ENCODE results near the gene EML6. TPM values are rescaled to one million over a fixed set of nuclear protein-coding genes. Genes with fewer than 3 reads are reported as not detected.

The EML6 gene
- polyA plus RNA-seq, 2 of the 4 experiments (the other 2 are of a cell fraction): 1.4 to 1.5 TPM

DNA sequence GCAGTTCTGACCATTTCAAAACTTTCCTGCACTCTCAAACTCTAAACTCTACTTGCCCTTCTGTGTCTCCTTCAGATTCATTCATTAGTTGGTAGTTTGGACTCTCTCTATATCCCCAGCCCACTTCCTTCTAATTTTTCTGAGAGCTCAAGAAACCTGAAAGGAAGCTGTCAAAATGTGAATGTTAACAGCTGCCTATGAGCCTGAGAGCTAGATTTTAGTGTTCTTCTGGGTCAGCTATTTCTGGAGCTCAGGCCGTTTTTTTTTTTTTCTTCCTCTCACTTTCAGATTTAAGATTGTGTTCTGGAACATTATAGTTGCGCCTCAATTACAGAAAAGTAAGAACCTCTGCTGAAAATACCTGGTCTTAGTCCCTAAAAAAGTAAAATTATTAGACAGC, 253.7 kb downstream of the EML6 start:
- Histone ChIP-seq H3K27ac (no peak overlapping the region), H3K4me1 (peaks cover 26% of the 10 kb centered on the region; the same call in 1 of the 3 replicates), H3K4me2 (no peak overlapping the region), H3K9me3 (no peaks in the 10 kb centered on the region), H3K4me3 (no peak overlapping the region)
- DNase-seq (ENCODE audit: low read depth in 1 of 2, low spot score in 1 of 2) (no peak), ATAC-seq (no peak), FAIRE-seq (no peak)
- WGBS (ENCODE audit: missing lambda C conversion rate): 86% methylated on average over 2 of the region's 2 CpGs
- TF ChIP-seq HES2 (IDR thresholded peaks at IDR 0.05): no peak
- no peak for TF ChIP-seq POLR2A (IDR thresholded peaks at IDR 0.05; ENCODE audit: low read length)
- no peak for TF ChIP-seq E2F6 (IDR thresholded peaks at IDR 0.05; ENCODE audit: borderline replicate concordance, low read depth)
- no peak for TF ChIP-seq PHF8 (IDR thresholded peaks at IDR 0.05; ENCODE audit: borderline replicate concordance, low read depth)
- no peak for TF ChIP-seq CHD2 (IDR thresholded peaks at IDR 0.05; ENCODE audit: low read length, partially characterized antibody)
- TF ChIP-seq ZSCAN20 (CRISPR knock-in tag; IDR thresholded peaks at IDR 0.05): no peak
- TF ChIP-seq EHF (CRISPR knock-in tag; IDR thresholded peaks at IDR 0.05): no peak
- no peak for TF ChIP-seq MAZ (IDR thresholded peaks at IDR 0.05; ENCODE audit: borderline replicate concordance, low read depth, low read length)
- ChIA-PET CTCF (interaction anchor here (0.8 to 1.3 kb wide), 3 partner anchors 9 to 93 kb away, joined by 3 to 4 read pairs (median 3); no protein-coding TSS in a partner anchor), POLR2A (no interaction called here)

DNA sequence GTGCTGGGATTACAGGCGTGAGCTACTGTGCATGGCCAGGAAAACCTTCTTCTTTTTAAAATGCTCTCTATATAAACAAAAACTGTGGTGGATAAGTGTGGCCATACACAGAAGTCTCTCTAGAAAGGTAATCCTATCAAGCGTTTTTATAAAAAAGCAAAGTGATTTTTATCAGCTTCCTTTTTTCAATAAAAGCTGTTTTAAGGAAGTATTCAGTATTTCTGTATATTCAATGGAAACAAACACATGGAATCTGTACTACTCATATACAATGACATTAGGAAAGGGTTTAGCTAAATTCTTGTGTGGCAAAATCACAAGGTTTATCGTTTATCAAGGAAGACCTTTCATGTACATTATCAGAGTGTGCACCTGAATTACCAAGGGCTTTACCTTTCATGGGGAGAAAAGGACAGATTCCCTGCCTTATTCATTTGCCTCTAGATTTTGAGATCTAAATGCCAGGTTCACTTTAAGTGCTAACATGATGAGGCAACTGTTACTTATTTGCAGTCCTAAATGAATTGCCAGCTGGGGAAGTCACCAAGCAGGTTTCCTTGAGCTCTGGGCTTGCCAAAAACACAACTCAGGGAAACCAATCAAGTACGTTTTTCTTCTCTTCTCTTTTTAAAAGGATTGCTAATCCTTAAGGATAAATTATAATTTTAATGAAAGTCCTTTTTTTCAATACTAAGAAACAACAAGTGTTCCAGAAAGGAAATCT, 256.0 kb downstream of the EML6 start:
- H3K4me1 ChIP-seq: peaks cover 38% of the 10 kb centered on the region
- no peak for TF ChIP-seq HES2 (IDR thresholded peaks at IDR 0.05)
- TF ChIP-seq PHF8 (IDR thresholded peaks at IDR 0.05; ENCODE audit: borderline replicate concordance, low read depth): no peak
- TF ChIP-seq HDAC2 (IDR thresholded peaks at IDR 0.05): no peak
- no peaks in the 10 kb centered on the region for H3K9me3 ChIP-seq
- FAIRE-seq: no peak
- H3K4me2 ChIP-seq: no peak overlapping the region
- ChIA-PET POLR2A (no interaction called here), CTCF (interaction anchor here (0.6 to 1.2 kb wide), 3 partner anchors 136 to 873 kb away, joined by 3 to 4 read pairs (median 4); no protein-coding TSS in a partner anchor)
- H3K4me3 ChIP-seq: no peak overlapping the region
- no peak for ATAC-seq
- H3K27ac ChIP-seq: no peak overlapping the region
- DNase-seq (ENCODE audit: low read depth in 1 of 2, low spot score in 1 of 2): no peak
- WGBS (ENCODE audit: missing lambda C conversion rate): 77% methylated on average over 4 of the region's 4 CpGs

- no peak overlapping the region for H3K4me3 ChIP-seq
- H3K4me2 ChIP-seq: no peak overlapping the region
- no peak overlapping the region for H3K27ac ChIP-seq
- DNase-seq (ENCODE audit: low read depth in 1 of 2, low spot score in 1 of 2) (no peak), FAIRE-seq (no peak), ATAC-seq (no peak)
- ChIA-PET CTCF (interaction anchor here (0.7 to 1.5 kb wide), 3 partner anchors 9 to 81 kb away, joined by 3 to 4 read pairs (median 4); no protein-coding TSS in a partner anchor), POLR2A (no interaction called here)
- WGBS (ENCODE audit: missing lambda C conversion rate): 81% methylated on average over 2 of the region's 2 CpGs
- H3K4me1 ChIP-seq: peaks cover 52% of the 10 kb centered on the region
- H3K9me3 ChIP-seq: no peaks in the 10 kb centered on the region
- no peak for TF ChIP-seq MYC (IDR thresholded peaks at IDR 0.05; ENCODE audit: borderline replicate concordance, low read length)
- no peak for TF ChIP-seq RCOR1 (IDR thresholded peaks at IDR 0.05; ENCODE audit: low read depth, low read length)
- TF ChIP-seq, protein P1, sequence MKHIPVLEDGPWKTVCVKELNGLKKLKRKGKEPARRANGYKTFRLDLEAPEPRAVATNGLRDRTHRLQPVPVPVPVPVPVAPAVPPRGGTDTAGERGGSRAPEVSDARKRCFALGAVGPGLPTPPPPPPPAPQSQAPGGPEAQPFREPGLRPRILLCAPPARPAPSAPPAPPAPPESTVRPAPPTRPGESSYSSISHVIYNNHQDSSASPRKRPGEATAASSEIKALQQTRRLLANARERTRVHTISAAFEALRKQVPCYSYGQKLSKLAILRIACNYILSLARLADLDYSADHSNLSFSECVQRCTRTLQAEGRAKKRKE (CRISPR knock-in tag; IDR thresholded peaks at IDR 0.05; ENCODE audit: low read depth): no peak
- TF ChIP-seq, protein P2, sequence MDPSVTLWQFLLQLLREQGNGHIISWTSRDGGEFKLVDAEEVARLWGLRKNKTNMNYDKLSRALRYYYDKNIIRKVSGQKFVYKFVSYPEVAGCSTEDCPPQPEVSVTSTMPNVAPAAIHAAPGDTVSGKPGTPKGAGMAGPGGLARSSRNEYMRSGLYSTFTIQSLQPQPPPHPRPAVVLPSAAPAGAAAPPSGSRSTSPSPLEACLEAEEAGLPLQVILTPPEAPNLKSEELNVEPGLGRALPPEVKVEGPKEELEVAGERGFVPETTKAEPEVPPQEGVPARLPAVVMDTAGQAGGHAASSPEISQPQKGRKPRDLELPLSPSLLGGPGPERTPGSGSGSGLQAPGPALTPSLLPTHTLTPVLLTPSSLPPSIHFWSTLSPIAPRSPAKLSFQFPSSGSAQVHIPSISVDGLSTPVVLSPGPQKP (IDR thresholded peaks at IDR 0.05; ENCODE audit: low read depth, low read length): no peak
- TF ChIP-seq ZFP36 (IDR thresholded peaks at IDR 0.05; ENCODE audit: borderline replicate concordance, partially characterized antibody): no peak
- TF ChIP-seq RNF2 (IDR thresholded peaks at IDR 0.05; ENCODE audit: borderline replicate concordance, low read depth): no peak
- TF ChIP-seq CHD2 (IDR thresholded peaks at IDR 0.05; ENCODE audit: low read length, partially characterized antibody): no peak
- TF ChIP-seq EHMT2 (IDR thresholded peaks at IDR 0.05; ENCODE audit: low read depth): no peak
- TF ChIP-seq FOSL2 (IDR thresholded peaks at IDR 0.05): no peak
- no peak for TF ChIP-seq FOSL2 (CRISPR knock-in tag; IDR thresholded peaks at IDR 0.05)
- TF ChIP-seq FOXS1 (CRISPR knock-in tag; IDR thresholded peaks at IDR 0.05): no peak
- TF ChIP-seq, protein P3, sequence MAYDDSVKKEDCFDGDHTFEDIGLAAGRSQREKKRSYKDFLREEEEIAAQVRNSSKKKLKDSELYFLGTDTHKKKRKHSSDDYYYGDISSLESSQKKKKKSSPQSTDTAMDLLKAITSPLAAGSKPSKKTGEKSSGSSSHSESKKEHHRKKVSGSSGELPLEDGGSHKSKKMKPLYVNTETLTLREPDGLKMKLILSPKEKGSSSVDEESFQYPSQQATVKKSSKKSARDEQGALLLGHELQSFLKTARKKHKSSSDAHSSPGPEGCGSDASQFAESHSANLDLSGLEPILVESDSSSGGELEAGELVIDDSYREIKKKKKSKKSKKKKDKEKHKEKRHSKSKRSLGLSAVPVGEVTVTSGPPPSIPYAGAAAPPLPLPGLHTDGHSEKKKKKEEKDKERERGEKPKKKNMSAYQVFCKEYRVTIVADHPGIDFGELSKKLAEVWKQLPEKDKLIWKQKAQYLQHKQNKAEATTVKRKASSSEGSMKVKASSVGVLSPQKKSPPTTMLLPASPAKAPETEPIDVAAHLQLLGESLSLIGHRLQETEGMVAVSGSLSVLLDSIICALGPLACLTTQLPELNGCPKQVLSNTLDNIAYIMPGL (CRISPR knock-in tag; IDR thresholded peaks at IDR 0.05; ENCODE audit: borderline replicate concordance): no peak
- no peak for TF ChIP-seq TFCP2L1 (CRISPR knock-in tag; IDR thresholded peaks at IDR 0.05)
- TF ChIP-seq MAFK (IDR thresholded peaks at IDR 0.05; ENCODE audit: partially characterized antibody): no peak
- no peak for TF ChIP-seq HEYL (CRISPR knock-in tag; IDR thresholded peaks at IDR 0.05)
- no peak for TF ChIP-seq REST (IDR thresholded peaks at IDR 0.05)
Observed at GRCh38 chr2:54981385-54981784, 257.9 kb downstream of the EML6 start.

Measured in A549 (cell line).